HFFc6 (cell line): ENCODE measurements around the gene C10orf120. TPM values are rescaled to one million over a fixed set of nuclear protein-coding genes. Genes with fewer than 3 reads are reported as not detected.

ENCODE experiments used
- DNase-seq: peaks from one replicate; pipeline ENCODE4 v3.0.0-alpha.2; 2018
- H3K27ac Mint-ChIP-seq: 2 replicates; pipeline ENCODE4 v1.8.0; 2020; ENCODE audit warnings: mild to moderate bottlenecking, mixed read lengths
- H3K27me3 Mint-ChIP-seq: 2 replicates; pipeline ENCODE4 v1.8.0; 2021; ENCODE audit warnings: mild to moderate bottlenecking, moderate library complexity, mixed read lengths; ENCODE audit not compliant: insufficient read depth
- H3K36me3 Mint-ChIP-seq: 2 replicates; pipeline ENCODE4 v1.8.0; 2021; ENCODE audit warnings: low read depth, mixed read lengths
- H3K4me1 Mint-ChIP-seq: 2 replicates; pipeline ENCODE4 v1.8.0; 2020; ENCODE audit warnings: low read depth, mixed read lengths
- H3K4me3 Mint-ChIP-seq: 2 replicates; pipeline ENCODE4 v1.8.0; 2020; ENCODE audit warnings: mild to moderate bottlenecking, moderate library complexity, mixed read lengths
- H3K9me3 Mint-ChIP-seq: 2 replicates; pipeline ENCODE4 v1.8.0; 2020; ENCODE audit warnings: mild to moderate bottlenecking, mixed read lengths
- total RNA-seq, 6 experiments: library from RNA; stranded (reverse); fragmentation: NEBNext Ultra II Directional; extraction: Animal tissue kit (Norgen Biotek cat#: 25700); gene quantifications; 2 replicates in 1 of 6; 3 replicates in 5 of 6; pipeline ENCODE4 v1.2.3, GENCODE V29; 2021
- TF ChIP-seq, protein P1 (sequence below): fragments of 200-600 bp; sonication (generic); IDR thresholded peaks from 2 replicates; pipeline ENCODE4 v1.5.0; 2021; ENCODE audit warnings: antibody characterized with exemption, mild to moderate bottlenecking

The C10orf120 gene
- total RNA-seq, 6 experiments from 2014 or later: not detected

DNA sequence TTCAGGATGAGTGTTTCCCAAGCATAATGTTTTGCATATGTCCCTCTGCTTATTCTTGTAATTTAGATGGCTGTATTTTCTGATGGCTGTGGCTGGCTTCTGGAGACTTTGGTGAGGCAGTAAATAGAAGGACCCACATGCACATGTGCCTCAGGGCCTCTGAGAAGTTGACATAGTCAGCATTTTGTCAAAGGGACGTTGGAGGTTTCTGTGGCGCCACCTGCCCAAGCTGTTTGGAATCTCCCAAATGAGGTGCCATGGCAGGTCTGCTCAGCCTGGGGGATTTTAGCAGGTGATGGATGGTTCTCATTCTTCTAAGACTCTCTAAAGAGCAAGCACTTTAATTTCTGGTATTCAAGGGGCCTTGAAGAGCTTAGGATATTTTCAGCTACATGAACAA is 29.8 kb downstream of the C10orf120 start:
- TF ChIP-seq, protein P1, sequence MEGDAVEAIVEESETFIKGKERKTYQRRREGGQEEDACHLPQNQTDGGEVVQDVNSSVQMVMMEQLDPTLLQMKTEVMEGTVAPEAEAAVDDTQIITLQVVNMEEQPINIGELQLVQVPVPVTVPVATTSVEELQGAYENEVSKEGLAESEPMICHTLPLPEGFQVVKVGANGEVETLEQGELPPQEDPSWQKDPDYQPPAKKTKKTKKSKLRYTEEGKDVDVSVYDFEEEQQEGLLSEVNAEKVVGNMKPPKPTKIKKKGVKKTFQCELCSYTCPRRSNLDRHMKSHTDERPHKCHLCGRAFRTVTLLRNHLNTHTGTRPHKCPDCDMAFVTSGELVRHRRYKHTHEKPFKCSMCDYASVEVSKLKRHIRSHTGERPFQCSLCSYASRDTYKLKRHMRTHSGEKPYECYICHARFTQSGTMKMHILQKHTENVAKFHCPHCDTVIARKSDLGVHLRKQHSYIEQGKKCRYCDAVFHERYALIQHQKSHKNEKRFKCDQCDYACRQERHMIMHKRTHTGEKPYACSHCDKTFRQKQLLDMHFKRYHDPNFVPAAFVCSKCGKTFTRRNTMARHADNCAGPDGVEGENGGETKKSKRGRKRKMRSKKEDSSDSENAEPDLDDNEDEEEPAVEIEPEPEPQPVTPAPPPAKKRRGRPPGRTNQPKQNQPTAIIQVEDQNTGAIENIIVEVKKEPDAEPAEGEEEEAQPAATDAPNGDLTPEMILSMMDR: no peak
- peaks cover 10% of the 10 kb centered on the region; the same call in 1 of the 2 replicates for H3K9me3 Mint-ChIP-seq
- no peak overlapping the region for H3K27ac Mint-ChIP-seq
- no peak for DNase-seq
- peaks cover 1% of the 10 kb centered on the region; the same call in 1 of the 2 replicates for H3K27me3 Mint-ChIP-seq
- H3K4me3 Mint-ChIP-seq: no peak overlapping the region
- no peaks in the 10 kb centered on the region for H3K4me1 Mint-ChIP-seq
- no peaks in the 10 kb centered on the region for H3K36me3 Mint-ChIP-seq

DNA sequence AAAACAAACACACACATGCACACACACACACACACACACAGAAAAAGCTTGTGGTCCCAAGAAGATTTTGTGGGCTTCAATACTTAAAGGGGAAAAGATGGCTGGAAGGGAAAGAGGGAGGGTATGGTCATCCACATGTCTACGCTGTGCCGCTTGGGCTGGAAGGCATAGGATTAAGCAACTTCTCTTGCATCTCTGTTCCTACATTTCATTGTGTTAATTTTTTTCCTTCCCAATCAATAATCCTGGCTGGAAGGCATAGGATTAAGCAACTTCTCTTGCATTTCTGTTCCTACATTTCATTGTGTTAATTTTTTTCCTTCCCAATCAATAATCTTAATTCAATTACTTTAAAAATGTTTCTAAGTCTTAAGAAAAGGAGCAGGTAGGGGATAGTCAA is 30.6 kb downstream of the C10orf120 start:
- Mint-ChIP-seq H3K27ac (no peak overlapping the region), H3K27me3 (peaks cover 1% of the 10 kb centered on the region; the same call in 1 of the 2 replicates), H3K36me3 (no peaks in the 10 kb centered on the region), H3K4me1 (no peaks in the 10 kb centered on the region), H3K9me3 (peaks cover 7% of the 10 kb centered on the region; the same call in 1 of the 2 replicates), H3K4me3 (no peak overlapping the region)
- TF ChIP-seq, protein P1: no peak
- no peak for DNase-seq

DNA sequence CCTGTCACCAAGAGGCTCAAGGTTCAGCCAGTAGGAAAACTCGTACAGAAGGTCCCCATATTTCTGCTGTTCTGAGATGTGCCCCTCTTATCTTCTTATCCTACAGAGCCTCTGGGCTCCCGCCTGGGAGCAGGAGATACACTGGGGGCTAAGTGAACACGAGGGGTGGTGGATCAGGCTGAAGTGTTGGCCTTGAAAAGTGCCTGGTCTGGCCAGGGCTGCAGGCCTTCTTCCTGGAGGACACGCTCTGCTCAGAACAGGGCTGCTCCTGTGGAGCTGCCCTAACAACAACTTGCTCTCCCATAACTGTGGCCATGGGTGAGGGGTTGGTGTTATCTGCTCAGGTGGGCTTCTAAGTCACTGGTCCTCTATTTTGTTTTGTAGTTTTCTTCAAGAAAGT is 33.7 kb downstream of the C10orf120 start:
- no peak overlapping the region for H3K4me3 Mint-ChIP-seq
- H3K27me3 Mint-ChIP-seq: peaks cover 1% of the 10 kb centered on the region
- H3K4me1 Mint-ChIP-seq: no peaks in the 10 kb centered on the region
- H3K9me3 Mint-ChIP-seq: peaks cover 18% of the 10 kb centered on the region; the same call in 1 of the 2 replicates
- TF ChIP-seq, protein P1: no peak
- H3K27ac Mint-ChIP-seq: no peak overlapping the region
- DNase-seq: no peak
- no peaks in the 10 kb centered on the region for H3K36me3 Mint-ChIP-seq

DNA sequence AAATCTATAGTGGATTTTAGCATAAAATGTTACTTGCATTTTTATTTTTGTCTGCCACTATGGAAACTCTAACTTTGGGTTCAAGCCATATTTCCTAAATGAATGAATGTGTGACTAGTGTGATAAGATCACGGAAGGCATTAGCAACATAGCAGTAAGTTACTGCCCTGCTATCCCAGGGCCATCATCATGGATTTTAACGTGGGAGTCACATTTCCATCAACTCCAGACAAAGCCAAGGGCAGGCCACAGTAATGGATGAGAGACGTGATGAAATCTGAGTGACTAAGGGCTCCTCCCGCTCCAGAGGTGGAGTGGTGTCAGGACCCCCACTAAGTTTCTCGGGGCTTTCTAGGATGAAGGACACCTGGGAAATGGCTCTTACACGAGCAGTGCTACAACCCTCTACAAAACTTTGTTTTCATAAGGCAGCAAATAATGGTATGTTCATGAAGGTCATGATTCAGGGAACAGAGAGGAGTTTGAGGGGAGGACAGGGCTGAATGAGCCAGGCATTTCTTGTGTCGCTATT is 34.3 kb downstream of the C10orf120 start:
- Mint-ChIP-seq H3K27ac (no peak overlapping the region), H3K4me3 (no peak overlapping the region), H3K36me3 (no peaks in the 10 kb centered on the region), H3K4me1 (no peaks in the 10 kb centered on the region), H3K27me3 (peaks cover 1% of the 10 kb centered on the region), H3K9me3 (peaks cover 18% of the 10 kb centered on the region; the same call in 1 of the 2 replicates)
- no peak for DNase-seq
- TF ChIP-seq, protein P1: no peak

DNA sequence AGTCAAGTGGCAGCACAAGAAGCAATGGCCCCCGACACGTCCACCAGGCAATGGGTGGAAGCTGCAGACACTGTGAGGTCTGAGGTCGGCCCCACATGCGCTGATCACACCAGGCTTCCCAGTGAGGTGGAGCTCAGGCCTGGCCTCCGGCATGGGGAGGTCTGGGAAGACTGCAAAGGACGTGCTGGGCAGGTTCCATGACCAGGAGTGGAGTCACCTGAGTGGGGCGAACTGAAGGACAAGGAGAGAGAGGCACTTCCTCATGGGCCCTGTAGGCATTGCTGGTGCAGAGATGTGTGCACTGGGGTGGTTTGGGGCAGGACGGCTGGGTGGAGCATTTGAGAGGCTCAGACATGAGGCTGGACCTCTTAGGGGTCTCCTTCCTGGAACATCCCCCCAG is 35.1 kb downstream of the C10orf120 start:
- Mint-ChIP-seq H3K4me3 (no peak overlapping the region), H3K27ac (no peak overlapping the region), H3K36me3 (no peaks in the 10 kb centered on the region), H3K27me3 (peaks cover 1% of the 10 kb centered on the region), H3K9me3 (peaks cover 18% of the 10 kb centered on the region; the same call in 1 of the 2 replicates), H3K4me1 (no peaks in the 10 kb centered on the region)
- TF ChIP-seq, protein P1: no peak
- DNase-seq: no peak
